GM19239 (cell line): Measurements from ENCODE around the gene ZNF654.
"Not testable (repeated sequence)": the region's sequence is repeated elsewhere in the genome, so short reads cannot be mapped to it uniquely, and the experiment has no call there.

ENCODE experiments used
- DNase-seq: peaks from one replicate; pipeline ENCODE4 v3.0.0; 2011; ENCODE audit warnings: low spot score; ENCODE audit not compliant: insufficient read length
- FAIRE-seq: peaks from 2 replicates; lab custom pipeline; 2011; peaks lifted over from hg19 to GRCh38; lab: Jason Lieb, UNC

ZNF654 gene

DNA sequence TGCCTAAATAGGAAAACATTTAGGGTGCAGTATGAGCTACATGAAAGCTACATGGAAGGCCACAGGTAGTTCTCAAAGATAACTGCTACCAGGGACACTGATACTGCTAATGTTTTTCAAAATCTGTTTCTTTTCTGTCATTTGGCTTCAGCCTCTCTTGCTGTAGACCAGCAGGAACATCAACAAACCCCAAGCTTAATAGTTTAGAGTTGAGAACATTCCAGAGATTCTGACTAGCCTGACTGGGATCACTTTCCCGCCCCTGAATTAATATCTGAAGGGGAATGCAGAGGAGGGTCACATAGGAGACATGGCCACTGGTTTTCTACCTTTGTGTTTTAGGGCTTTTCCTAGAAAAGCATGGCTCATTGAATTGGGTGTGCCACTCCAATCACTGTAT, 73.8 kb downstream of the ZNF654 start:
- no peak for FAIRE-seq

DNA sequence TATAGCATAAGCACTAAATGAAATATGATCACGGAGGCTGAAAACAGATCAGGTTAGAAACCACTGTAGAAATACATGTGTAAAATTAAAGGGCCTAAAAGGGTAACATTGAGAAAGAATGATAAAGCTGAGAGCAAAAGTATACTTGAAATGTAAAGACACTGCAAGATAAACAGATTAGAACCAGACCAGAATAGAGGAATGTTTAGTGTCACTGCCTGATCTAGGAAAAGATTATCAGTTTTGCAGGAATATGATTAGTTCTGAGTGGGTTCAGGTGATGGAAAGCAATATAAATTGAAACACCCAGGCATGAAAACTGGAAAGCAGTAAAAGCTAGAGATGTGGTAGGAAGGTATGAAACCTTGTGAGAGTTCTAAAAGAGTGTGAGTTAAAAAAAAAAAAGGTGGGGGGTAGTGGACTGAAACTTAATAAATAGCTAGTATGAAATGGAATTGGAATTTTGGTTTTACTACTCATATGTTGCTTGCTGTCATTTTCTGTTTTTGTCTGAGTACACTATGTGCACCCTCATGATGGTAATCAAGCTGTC, 74.7 kb downstream of the ZNF654 start:
- DNase-seq = no peak
- FAIRE-seq = peak; percentile 60

More for the DNA sequence above, 73.8 kb downstream of the ZNF654 start:
- DNase-seq = no peak

DNA sequence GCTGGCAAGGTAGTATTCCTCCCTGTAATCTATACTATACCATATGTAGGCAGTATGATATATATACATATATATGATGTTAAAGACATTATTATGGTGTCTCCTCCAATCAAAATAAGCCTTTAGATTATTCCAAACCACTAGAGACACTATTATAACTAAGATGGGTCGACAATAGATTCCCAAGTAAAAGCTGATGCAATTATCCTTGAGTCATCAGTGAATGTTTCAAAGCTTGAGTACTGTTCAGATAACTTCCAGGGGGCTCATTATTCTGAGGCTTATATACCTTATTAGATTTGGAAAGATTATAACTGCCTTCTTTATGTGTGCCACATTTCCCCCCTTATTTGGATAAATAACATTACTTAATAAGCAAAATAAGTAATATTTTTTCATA, 78.8 kb downstream of the ZNF654 start:
- FAIRE-seq (no peak), DNase-seq (no peak)

DNA sequence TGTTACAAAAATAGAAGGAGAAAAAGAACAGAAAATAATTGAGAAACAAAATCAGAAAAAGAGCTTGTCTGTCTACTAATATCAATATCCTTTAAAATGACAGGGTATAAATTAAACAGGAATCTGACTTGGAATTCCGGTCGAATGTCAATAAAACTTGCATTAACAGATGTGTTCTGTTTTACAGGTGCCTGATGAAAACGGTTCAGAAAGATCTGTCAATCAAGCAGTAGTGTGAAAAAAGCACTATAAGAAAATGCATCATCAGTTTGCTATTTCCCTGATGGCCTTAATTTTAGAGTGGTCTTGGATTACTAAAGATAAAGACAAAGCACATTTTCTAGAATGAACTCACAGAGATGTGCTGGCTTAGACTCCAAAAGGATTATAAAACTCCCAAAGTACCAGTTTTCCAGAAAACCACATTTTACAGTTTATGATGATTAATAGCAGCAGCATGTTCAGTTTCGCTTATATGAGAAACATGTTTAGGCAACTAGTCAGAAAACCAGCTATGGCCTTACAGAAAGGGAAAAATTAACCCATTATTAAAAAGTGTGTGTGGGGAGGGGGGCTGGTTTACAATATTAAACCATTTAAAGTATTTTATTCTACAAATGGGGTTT, 82.5 kb downstream of the ZNF654 start:
- FAIRE-seq (no peak), DNase-seq (no peak)

DNA sequence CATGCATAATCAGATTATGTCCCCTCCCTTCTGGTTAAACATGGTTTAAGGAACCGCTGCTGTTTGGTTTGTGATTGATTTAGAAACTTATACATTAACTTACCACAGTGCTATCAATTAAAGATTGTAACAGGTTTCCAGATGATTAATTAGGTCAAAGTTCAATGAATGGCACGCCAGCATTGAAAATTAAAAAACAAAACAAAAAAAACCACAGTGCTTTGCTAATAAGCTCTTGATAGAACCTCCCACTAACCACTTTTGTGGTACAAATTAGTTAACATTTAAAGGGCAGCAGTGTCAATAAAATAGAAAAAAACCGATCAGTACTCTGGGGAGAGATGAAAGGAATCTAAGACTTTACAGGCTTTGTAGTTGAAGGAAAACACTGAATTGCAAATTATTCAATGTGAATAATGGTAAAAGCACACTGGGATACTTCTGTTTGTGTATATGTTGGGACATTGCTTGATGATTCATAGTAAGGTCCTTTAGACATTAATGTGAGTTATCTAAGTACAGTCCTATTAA, 83.1 kb downstream of the ZNF654 start:
- FAIRE-seq (peak; percentile 86), DNase-seq (no peak)

DNA sequence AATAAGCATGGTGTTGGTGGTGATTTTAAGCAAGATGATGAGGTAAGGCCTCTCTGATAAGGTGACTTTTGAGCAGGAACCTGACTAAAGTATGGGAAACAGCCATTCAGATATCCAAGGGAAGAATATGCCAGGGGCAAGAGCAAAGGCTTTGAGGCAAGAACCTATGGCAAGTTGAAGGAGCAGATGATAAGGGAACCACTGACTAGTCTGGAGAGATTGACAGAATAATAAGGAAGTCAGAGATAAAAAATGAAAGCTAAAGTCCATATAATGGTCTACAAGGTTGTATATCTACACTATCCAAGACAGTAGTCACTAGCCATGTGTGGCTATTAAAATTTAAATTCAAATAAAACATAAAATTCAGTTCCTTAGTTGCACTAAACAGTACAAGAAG, 88.2 kb downstream of the ZNF654 start:
- no peak for FAIRE-seq
- no peak for DNase-seq

DNA sequence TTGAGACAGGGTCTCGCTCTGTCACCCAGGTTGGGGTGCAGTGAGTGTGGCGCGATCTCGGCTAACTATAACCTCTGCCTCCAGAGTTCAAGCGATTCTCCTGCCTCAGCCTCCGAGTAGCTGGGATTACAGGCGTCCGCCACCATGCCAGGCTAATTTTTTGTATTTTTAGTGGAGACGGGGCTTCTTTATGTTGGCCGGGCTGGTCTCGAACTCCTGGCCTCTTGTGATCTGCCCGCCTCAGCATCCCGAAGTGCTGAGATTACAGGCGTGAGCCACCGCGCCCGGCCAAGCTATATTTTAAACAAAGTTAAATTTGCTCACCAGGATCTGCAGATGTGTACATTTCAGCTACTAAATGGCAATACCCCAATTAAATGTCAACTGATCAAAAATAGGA, 89.6 kb downstream of the ZNF654 start:
- no peak for DNase-seq
- no peak for FAIRE-seq

DNA sequence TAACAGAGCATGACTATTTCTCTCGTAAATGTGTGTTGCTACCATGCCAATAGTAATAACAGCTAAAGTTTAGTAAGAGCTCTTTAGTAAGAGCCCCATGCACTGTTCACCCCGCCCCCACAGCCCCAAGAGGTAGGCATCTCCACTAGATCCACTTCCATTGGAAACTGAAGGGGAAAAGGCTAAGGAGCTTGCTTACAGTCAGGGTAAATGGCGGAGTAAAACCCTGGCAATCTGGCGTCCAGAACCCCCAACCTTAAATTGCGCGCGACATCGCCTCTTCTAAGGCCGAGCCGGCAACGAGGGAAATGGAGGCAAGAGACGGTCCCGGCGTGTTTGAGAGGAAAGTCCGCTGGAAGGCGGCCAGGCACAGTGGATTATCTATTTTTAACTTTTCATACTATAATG, 90.0 kb downstream of the ZNF654 start:
- FAIRE-seq (no peak), DNase-seq (no peak)

DNA sequence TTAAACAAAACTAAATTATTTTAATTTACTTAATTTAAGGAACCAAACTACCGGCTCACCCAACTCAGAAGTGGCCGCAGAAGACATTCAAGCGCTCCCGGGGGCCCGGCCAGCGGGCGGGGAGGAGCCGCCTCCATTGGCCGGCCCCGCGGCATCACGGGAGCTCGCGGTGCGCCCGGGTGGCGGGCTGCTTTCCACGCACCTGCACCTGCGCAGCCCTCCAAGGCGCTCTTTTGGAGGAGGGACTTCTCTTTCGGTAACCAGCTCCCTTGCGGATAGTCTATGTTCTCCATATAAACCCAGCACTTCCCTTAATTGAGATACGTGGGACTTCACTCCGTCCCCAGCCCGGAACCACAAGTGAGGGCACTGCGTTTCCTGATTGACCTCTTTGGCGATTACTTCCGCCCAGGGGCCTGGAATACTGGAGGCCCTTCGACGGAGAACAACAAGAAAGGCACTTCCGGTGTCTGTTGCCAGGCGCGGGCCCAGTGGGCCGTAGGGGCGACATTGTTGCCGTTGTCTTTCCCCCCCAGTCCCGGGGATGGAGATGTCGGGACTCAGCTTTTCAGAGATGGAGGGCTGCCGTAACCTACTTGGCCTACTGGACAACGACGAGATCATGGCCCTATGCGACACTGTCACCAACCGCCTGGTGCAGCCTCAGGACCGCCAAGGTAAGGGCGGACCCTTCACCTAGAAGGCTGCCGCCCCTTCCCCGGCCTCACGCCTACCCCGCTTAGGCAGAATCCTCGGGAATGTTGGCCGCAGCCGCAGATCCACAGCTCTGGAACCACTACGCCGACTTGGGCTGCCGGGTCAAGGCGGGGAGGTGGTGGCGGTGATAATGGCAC, 90.7 kb downstream of the ZNF654 start, which contains the start of gene C3orf38:
C3orf38 (plus strand) TSS at position 451 of the 854 bp plus-strand sequence; CDS start at position 545, 94 bp downstream.
- FAIRE-seq = peak; percentile 96
- DNase-seq = peak; percentile 36

DNA sequence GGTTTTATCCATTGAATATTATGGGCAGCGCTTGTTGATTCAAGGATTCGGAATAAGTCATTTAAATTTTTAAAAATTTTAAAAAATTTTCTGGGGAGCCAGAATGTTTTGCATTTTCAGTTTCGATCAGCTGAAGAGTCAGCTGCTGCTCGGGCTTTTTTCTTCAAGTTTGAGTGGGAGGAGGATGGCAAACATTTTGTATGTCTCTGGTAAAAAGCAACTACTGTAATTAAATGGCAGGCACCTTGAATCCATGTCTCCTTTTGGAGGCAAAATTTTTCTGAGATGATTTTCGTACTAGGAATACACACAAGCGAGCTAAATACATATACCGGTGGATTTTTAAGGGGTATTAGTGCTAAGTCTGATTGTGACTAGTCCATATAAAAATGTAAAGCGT, 91.3 kb downstream of the ZNF654 start:
- FAIRE-seq (no peak), DNase-seq (no peak)

DNA sequence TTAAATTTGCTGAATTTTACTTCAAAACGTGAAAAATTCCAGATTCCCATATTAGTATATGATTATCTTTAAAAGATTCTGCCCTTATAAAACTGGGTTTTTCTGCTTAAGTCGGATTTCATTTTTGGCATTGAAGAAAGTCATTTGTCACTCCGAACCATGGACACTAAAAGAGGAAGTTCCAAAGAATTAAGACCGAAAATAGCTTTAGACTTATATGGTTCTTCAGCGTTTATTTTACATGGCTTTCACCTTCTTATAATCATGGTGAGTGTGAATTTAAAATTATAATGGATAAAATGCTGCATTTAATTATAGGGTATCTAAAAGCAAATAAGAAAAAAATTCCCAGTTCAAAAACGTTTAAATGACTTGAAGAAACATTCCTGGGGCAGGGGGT, 91.8 kb downstream of the ZNF654 start:
- DNase-seq = no peak
- FAIRE-seq = no peak

DNA sequence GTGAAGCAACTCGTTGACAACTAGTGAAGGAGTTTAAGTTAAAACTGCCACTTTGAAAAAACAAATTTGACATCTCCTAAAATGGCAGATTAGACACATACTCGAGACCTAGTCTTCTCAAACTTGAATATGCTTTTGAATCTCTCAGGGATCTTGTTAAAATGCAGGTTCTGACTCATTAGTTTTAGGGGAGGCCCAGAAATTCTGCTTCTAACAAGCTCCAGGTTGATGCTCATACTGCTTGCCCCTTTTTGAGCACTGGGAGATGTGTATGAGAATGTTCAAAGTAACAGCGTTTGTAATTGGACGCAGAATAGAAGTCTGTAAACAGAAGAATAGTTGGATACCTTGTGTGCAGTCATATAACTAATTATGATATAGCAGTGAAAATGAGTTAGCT, 92.3 kb downstream of the ZNF654 start:
- DNase-seq = no peak
- peak; percentile 64 for FAIRE-seq

DNA sequence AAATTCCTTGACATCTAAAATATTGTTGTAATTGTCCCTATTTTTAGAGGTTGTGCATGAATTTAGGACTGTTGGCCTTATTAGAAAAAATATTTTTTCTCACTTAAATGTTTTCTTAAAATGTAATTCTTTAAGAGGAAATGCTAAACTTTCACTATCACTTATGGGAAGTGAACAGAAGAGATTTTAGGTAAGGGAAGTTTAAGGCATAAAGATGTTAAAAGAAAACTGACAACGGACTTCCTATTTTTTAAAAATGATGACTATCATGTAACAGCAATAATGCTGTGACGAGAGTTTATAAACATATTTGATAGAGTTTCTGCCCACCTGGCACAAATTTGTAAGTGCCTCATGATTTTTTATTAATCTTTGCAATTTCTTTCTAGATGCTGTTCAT, 93.8 kb downstream of the ZNF654 start:
- FAIRE-seq (no peak), DNase-seq (no peak)

DNA sequence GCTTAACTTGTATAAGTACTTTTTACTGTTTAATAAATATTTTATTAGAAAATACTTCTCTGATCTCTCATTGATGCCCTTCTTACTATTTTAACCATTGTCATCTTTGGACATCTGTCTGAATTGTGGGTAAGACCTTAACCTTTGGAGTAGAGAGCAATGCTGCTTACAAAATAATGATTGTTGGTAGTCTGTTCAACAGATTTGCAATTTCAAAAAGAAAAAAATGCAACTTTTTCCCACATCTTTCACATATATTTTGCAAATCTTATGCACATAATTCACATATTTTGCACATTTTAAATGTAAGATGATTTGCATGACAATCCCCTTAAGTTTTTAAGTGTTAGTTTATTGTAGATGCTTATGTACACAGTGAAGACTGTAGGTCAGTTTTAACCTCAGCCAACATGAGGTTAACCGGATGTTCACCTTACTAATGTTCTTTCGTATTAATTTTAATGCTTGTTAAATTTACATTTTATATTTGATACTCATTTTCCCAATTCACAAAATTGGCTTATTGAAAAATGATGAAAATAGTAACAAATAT, 107.4 kb downstream of the ZNF654 start:
- no peak for FAIRE-seq

DNA sequence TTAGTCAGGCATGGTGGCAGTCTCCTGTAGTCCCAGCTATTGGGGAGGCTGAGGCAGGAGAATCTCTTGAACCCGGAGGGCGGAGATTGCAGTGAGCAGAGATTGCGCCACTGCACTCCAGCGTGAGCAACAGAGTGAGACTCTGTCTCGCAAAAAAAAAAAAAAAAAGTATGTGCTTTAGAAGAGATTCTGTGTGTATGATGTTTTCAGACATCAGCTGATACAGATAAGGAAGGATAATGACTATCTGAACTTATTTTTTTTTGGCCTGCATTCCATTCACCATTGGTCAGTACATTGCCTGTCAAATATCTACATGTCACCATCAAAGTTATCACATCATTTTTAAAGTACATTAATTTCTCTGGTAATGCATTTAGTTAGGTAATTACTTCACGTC, 108.1 kb downstream of the ZNF654 start:
- DNase-seq = no peak
- FAIRE-seq = no peak

More for the DNA sequence above, 107.4 kb downstream of the ZNF654 start:
- no peak for DNase-seq

DNA sequence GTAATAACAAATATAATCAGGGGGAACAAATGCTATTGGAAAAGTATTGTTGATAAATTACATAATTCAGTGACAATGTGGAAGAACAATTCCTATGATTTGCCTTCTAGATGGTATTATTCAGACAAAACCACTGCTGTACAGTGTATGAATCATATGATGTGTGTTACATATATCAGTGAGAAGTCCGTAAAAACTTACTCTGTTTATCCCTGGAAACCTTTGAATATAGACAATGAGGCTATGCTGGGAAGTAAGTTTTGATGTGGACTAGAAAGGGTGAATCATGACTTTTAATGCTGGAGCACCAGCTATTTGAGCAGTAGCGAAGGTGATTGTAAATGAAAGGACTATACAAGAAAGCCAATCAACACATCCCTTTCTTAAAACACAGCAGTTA, 108.6 kb downstream of the ZNF654 start:
- DNase-seq (no peak), FAIRE-seq (no peak)

DNA sequence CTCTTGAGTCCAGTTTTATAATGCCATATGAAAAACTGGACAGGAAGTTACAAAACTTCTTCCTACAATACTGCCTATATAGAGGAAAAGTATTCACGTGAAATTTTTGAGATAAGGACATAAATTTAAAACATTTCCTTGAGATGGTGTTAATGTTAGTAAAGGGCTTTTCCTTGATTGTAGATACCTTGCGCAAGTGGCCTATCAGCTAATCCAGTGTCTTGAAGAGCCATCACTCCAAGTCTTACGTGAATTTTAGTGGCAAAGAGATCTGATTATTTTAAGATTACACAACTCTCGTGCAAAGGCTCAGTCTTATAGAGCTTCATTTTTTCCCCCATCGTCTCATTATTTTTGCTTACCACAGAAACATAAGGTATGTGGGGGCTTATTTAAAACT, 109.1 kb downstream of the ZNF654 start:
- no peak for FAIRE-seq
- no peak for DNase-seq

DNA sequence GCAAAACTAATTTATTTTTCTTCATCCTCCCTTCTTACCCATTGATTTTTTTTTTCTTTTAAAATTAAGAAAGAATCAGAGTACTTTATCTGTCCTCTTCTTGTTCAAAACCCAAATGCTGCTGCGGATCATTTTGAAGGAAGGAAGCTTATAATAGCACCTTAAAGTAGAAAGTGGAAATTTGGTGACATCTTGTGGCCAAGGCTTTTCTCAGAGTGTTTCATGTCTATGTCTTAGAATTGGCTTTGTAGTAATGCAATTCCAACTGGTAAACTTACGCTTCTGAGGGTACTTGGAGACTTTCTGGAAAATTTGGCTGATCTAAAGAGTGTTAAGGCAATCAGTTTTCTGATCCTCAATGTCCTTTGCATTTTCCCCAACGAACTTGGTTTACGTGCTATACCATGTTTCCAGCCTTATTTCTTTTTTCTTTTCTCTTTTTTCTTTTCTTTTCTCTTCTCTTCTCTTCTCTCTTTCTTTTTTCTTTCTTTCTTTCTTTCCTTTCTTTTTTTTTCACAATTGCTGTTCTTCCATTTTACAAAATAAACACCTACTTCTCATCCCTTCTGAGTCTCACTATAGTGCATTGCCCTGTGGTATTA, 121.4 kb downstream of the ZNF654 start:
- FAIRE-seq (peak; percentile 94), DNase-seq (peak; percentile 10)

DNA sequence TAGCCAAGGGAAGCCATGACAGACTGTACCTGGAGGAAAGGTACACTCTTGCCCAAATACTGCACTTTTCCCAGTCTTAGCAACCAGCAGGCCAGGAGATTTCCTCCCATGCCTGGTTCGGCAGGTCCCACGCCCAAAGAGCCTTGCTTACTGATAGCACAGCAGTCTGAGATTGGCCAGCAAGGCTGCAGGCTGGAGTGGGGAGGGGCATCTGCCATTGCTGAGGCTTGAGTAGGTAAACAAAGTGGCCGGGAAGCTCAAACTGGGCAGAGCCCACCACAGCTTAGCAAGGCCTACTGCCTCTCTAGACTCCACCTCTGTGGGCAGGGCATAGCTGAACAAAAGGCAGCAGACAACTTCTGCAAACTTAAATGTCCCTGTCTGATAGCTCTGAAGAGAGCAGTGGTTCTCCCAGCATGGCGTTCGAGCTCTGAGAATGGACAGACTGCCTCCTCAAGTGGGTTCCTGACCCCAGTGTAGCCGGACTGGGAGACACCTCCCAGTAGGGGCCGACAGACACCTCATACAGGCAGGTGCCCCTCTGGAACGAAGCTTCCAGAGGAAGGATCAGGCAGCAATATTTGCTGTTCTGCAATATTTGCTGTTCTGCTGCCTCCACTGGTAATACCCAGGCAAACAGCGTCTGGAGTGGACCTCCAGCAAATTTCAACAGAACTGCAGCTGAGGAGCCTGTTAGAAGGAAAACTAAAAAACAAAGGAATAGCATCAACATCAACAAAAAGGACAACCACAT, 123.3 kb downstream of the ZNF654 start:
- FAIRE-seq, DNase-seq: not testable (repeated sequence)

DNA sequence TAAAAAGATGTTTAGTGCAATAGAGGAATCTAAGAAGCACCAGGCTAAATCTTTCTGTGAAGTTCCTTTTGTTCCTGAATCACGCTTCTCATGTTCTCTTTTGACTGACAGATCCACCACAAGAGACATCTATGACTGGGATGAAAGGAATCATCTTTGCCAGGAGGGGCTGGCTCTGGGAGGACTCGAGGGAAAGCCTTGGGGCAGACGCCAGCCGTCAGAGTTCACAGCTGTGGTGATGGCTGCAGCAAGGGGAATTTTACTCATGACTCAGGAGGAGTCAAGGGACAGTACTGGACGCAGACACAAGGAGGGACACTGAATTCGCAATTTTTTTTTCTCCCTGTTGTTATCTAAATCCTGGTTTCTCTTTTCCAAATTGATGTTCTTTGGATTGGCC, 129.4 kb downstream of the ZNF654 start:
- DNase-seq (no peak), FAIRE-seq (no peak)
